HEK293 (cell line): ENCODE data around the gene CDCA8.

ENCODE experiments used
- BCL11A ChIP-seq: fragments of 450-650 bp; formaldehyde crosslinking; IDR thresholded peaks from 2 replicates; pipeline ENCODE4 v1.5.1; 2016; ENCODE audit warnings: low read depth, missing biosample characterization, missing genetic modification characterization
- GLIS1 ChIP-seq: fragments of 450-650 bp; formaldehyde crosslinking; IDR thresholded peaks from 2 replicates; pipeline ENCODE4 v1.5.1; 2016; ENCODE audit warnings: missing biosample characterization, missing genetic modification characterization
- HOXA7 ChIP-seq: sonication (generic); formaldehyde crosslinking; IDR thresholded peaks from 2 replicates; pipeline ENCODE4 v1.8.1; 2022; ENCODE audit warnings: missing genetic modification reagents, borderline replicate concordance
- SETDB1 ChIP-seq: IDR thresholded peaks from one replicate; pipeline ENCODE4 v1.6.1; 2017; ENCODE audit warnings: mild to moderate bottlenecking, low read length, moderate library complexity, mixed read lengths; ENCODE audit not compliant: insufficient read length
- SP7 ChIP-seq: fragments of 450-650 bp; formaldehyde crosslinking; IDR thresholded peaks from 2 replicates; pipeline ENCODE4 v1.5.1; 2016; ENCODE audit warnings: missing biosample characterization, missing genetic modification characterization
- ZBTB48 ChIP-seq: fragments of 450-650 bp; formaldehyde crosslinking; IDR thresholded peaks from 2 replicates; pipeline ENCODE4 v1.5.1; 2016; ENCODE audit warnings: missing biosample characterization, missing genetic modification characterization
- ZBTB6 ChIP-seq: fragments of 450-650 bp; formaldehyde crosslinking; IDR thresholded peaks from 2 replicates; pipeline ENCODE4 v1.5.1; 2017; ENCODE audit warnings: missing biosample characterization, missing genetic modification characterization
- ZBTB7A ChIP-seq: fragments of 450-650 bp; formaldehyde crosslinking; IDR thresholded peaks from 2 replicates; pipeline ENCODE4 v1.5.1; 2016; ENCODE audit warnings: low read depth, missing biosample characterization, missing genetic modification characterization
- ZIC2 ChIP-seq: fragments of 450-650 bp; formaldehyde crosslinking; IDR thresholded peaks from 2 replicates; pipeline ENCODE4 v1.5.1; 2016; ENCODE audit warnings: missing biosample characterization, missing genetic modification characterization
- ZNF146 ChIP-seq: fragments of 450-650 bp; formaldehyde crosslinking; IDR thresholded peaks from 2 replicates; pipeline ENCODE4 v1.5.1; 2016; ENCODE audit warnings: missing biosample characterization, missing genetic modification characterization
- ZNF221 ChIP-seq: fragments of 450-650 bp; formaldehyde crosslinking; IDR thresholded peaks from 2 replicates; pipeline ENCODE4 v1.5.1; 2017; ENCODE audit warnings: missing biosample characterization, missing genetic modification characterization, borderline replicate concordance
- ZNF24 ChIP-seq: fragments of 450-650 bp; formaldehyde crosslinking; IDR thresholded peaks from 2 replicates; pipeline ENCODE4 v1.5.1; 2016; ENCODE audit warnings: missing biosample characterization, missing genetic modification characterization
- ZNF311 ChIP-seq: fragments of 450-650 bp; formaldehyde crosslinking; IDR thresholded peaks from 2 replicates; pipeline ENCODE4 v1.5.1; 2017; ENCODE audit warnings: missing biosample characterization, missing genetic modification characterization, borderline replicate concordance
- ZNF324 ChIP-seq: fragments of 450-650 bp; formaldehyde crosslinking; IDR thresholded peaks from 2 replicates; pipeline ENCODE4 v1.5.1; 2016; ENCODE audit warnings: missing biosample characterization, missing genetic modification characterization
- ZNF341 ChIP-seq: fragments of 450-650 bp; formaldehyde crosslinking; IDR thresholded peaks from 2 replicates; pipeline ENCODE4; 2016; ENCODE audit warnings: low read depth, missing biosample characterization, missing genetic modification characterization
- ZNF473 ChIP-seq: fragments of 450-650 bp; formaldehyde crosslinking; IDR thresholded peaks from 2 replicates; pipeline ENCODE4 v1.5.1; 2017; ENCODE audit warnings: missing biosample characterization, missing genetic modification characterization
- ZNF501 ChIP-seq: fragments of 450-650 bp; formaldehyde crosslinking; IDR thresholded peaks from 2 replicates; pipeline ENCODE4 v1.5.1; 2016; ENCODE audit warnings: missing biosample characterization, missing genetic modification characterization
- ZNF521 ChIP-seq: fragments of 450-650 bp; formaldehyde crosslinking; IDR thresholded peaks from 2 replicates; pipeline ENCODE4 v1.5.1; 2017; ENCODE audit warnings: missing biosample characterization, mild to moderate bottlenecking, missing genetic modification characterization
- ZNF555 ChIP-seq: fragments of 450-650 bp; formaldehyde crosslinking; conservative IDR thresholded peaks from 2 replicates; pipeline ENCODE4 v1.5.1; 2017; ENCODE audit warnings: missing biosample characterization, mild to moderate bottlenecking, missing genetic modification characterization, inconsistent platforms
- ZNF610 ChIP-seq: fragments of 450-650 bp; formaldehyde crosslinking; IDR thresholded peaks from 2 replicates; pipeline ENCODE4 v1.5.1; 2016; ENCODE audit warnings: missing biosample characterization, missing genetic modification characterization, borderline replicate concordance
- ZNF776 ChIP-seq: fragments of 450-650 bp; formaldehyde crosslinking; IDR thresholded peaks from 2 replicates; pipeline ENCODE4 v1.5.0; 2017; ENCODE audit warnings: missing biosample characterization, missing genetic modification characterization, borderline replicate concordance
- TF ChIP-seq, protein P1 (sequence below): fragments of 450-650 bp; formaldehyde crosslinking; IDR thresholded peaks from 2 replicates; pipeline ENCODE4 v1.5.1; 2016; ENCODE audit warnings: missing biosample characterization, missing genetic modification characterization
- TF ChIP-seq, protein P2 (sequence below): fragments of 450-650 bp; formaldehyde crosslinking; IDR thresholded peaks from 2 replicates; pipeline ENCODE4 v1.5.1; 2016; ENCODE audit warnings: missing biosample characterization, missing genetic modification characterization
- TF ChIP-seq, protein P3 (sequence below): fragments of 450-650 bp; formaldehyde crosslinking; IDR thresholded peaks from 2 replicates; pipeline ENCODE4 v1.5.1; 2016; ENCODE audit warnings: missing biosample characterization, missing genetic modification characterization
- TF ChIP-seq, protein P4 (sequence below): sonication (generic); formaldehyde crosslinking; IDR thresholded peaks from 2 replicates; pipeline ENCODE4 v1.8.1; 2022; ENCODE audit warnings: mild to moderate bottlenecking, moderate library complexity, missing genetic modification reagents
- TF ChIP-seq, protein P5 (sequence below): fragments of 450-650 bp; formaldehyde crosslinking; IDR thresholded peaks from 2 replicates; pipeline ENCODE4 v1.5.1; 2016; ENCODE audit warnings: missing biosample characterization, missing genetic modification characterization
- TF ChIP-seq, protein P6 (sequence below): fragments of 450-650 bp; formaldehyde crosslinking; IDR thresholded peaks from 2 replicates; pipeline ENCODE4 v1.5.1; 2016; ENCODE audit warnings: missing biosample characterization, missing genetic modification characterization

Gene CDCA8

GRCh38 chr1:37692078-37692833 lies at the start of gene CDCA8 (continued):
- TF ChIP-seq, protein P1, sequence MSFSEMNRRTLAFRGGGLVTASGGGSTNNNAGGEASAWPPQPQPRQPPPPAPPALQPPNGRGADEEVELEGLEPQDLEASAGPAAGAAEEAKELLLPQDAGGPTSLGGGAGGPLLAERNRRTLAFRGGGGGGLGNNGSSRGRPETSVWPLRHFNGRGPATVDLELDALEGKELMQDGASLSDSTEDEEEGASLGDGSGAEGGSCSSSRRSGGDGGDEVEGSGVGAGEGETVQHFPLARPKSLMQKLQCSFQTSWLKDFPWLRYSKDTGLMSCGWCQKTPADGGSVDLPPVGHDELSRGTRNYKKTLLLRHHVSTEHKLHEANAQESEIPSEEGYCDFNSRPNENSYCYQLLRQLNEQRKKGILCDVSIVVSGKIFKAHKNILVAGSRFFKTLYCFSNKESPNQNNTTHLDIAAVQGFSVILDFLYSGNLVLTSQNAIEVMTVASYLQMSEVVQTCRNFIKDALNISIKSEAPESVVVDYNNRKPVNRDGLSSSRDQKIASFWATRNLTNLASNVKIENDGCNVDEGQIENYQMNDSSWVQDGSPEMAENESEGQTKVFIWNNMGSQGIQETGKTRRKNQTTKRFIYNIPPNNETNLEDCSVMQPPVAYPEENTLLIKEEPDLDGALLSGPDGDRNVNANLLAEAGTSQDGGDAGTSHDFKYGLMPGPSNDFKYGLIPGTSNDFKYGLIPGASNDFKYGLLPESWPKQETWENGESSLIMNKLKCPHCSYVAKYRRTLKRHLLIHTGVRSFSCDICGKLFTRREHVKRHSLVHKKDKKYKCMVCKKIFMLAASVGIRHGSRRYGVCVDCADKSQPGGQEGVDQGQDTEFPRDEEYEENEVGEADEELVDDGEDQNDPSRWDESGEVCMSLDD (tag by site-specific recombination), result no peak; the same call in 1 of the 2 replicates
- TF ChIP-seq, protein P2, sequence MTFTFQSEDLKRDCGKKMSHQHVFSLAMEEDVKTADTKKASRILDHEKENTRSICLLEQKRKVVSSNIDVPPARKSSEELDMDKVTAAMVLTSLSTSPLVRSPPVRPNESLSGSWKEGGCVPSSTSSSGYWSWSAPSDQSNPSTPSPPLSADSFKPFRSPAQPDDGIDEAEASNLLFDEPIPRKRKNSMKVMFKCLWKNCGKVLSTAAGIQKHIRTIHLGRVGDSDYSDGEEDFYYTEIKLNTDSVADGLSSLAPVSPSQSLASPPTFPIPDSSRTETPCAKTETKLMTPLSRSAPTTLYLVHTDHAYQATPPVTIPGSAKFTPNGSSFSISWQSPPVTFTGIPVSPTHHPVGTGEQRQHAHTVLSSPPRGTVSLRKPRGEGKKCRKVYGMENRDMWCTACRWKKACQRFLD (tag by site-specific recombination), result no peak
- TF ChIP-seq ZNF24 (tag by site-specific recombination) (0 out of 2 replicates have a peak, but pooled peaks have one; percentile 25), HOXA7 (no peak), ZNF610 (tag by site-specific recombination) (peak; percentile 88), BCL11A (tag by site-specific recombination) (no peak), ZNF146 (no peak), ZNF221 (tag by site-specific recombination) (no peak), ZBTB48 (tag by site-specific recombination) (peak; percentile 89), ZNF521 (tag by site-specific recombination) (no peak), SETDB1 (no peak), ZNF324 (tag by site-specific recombination) (peak; percentile 50; the same call in 1 of the 2 replicates), ZNF501 (tag by site-specific recombination) (peak; percentile 52; the same call in 1 of the 2 replicates), ZBTB7A (peak; percentile 80; the same call in 1 of the 2 replicates), GLIS1 (peak; percentile 51; the same call in 1 of the 2 replicates), ZNF555 (tag by site-specific recombination) (no peak), ZNF776 (tag by site-specific recombination) (no peak), SP7 (tag by site-specific recombination) (peak; percentile 63), ZNF473 (tag by site-specific recombination) (no peak), ZNF311 (tag by site-specific recombination) (no peak), ZIC2 (tag by site-specific recombination) (peak; percentile 35; the same call in 1 of the 2 replicates), ZNF341 (tag by site-specific recombination) (peak; percentile 91), ZBTB6 (tag by site-specific recombination) (peak; percentile 71)
- TF ChIP-seq, protein P3, sequence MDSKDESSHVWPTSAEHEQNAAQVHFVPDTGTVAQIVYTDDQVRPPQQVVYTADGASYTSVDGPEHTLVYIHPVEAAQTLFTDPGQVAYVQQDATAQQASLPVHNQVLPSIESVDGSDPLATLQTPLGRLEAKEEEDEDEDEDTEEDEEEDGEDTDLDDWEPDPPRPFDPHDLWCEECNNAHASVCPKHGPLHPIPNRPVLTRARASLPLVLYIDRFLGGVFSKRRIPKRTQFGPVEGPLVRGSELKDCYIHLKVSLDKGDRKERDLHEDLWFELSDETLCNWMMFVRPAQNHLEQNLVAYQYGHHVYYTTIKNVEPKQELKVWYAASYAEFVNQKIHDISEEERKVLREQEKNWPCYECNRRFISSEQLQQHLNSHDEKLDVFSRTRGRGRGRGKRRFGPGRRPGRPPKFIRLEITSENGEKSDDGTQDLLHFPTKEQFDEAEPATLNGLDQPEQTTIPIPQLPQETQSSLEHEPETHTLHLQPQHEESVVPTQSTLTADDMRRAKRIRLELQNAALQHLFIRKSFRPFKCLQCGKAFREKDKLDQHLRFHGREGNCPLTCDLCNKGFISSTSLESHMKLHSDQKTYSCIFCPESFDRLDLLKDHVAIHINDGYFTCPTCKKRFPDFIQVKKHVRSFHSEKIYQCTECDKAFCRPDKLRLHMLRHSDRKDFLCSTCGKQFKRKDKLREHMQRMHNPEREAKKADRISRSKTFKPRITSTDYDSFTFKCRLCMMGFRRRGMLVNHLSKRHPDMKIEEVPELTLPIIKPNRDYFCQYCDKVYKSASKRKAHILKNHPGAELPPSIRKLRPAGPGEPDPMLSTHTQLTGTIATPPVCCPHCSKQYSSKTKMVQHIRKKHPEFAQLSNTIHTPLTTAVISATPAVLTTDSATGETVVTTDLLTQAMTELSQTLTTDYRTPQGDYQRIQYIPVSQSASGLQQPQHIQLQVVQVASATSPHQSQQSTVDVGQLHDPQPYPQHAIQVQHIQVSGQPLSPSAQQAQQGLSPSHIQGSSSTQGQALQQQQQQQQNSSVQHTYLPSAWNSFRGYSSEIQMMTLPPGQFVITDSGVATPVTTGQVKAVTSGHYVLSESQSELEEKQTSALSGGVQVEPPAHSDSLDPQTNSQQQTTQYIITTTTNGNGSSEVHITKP (tag by site-specific recombination), result peak; percentile 39
- TF ChIP-seq, protein P4, sequence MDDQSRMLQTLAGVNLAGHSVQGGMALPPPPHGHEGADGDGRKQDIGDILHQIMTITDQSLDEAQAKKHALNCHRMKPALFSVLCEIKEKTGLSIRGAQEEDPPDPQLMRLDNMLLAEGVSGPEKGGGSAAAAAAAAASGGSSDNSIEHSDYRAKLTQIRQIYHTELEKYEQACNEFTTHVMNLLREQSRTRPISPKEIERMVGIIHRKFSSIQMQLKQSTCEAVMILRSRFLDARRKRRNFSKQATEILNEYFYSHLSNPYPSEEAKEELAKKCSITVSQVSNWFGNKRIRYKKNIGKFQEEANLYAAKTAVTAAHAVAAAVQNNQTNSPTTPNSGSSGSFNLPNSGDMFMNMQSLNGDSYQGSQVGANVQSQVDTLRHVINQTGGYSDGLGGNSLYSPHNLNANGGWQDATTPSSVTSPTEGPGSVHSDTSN (CRISPR knock-in tag), result peak; percentile 85
- TF ChIP-seq, protein P5, sequence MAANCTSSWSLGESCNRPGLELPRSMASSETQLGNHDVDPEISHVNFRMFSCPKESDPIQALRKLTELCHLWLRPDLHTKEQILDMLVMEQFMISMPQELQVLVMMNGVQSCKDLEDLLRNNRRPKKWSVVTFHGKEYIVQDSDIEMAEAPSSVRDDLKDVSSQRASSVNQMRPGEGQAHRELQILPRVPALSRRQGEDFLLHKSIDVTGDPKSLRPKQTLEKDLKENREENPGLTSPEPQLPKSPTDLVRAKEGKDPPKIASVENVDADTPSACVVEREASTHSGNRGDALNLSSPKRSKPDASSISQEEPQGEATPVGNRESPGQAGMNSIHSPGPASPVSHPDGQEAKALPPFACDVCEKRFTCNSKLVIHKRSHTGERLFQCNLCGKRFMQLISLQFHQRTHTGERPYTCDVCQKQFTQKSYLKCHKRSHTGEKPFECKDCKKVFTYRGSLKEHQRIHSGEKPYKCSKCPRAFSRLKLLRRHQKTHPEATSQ (tag by site-specific recombination), result no peak
- TF ChIP-seq, protein P6, sequence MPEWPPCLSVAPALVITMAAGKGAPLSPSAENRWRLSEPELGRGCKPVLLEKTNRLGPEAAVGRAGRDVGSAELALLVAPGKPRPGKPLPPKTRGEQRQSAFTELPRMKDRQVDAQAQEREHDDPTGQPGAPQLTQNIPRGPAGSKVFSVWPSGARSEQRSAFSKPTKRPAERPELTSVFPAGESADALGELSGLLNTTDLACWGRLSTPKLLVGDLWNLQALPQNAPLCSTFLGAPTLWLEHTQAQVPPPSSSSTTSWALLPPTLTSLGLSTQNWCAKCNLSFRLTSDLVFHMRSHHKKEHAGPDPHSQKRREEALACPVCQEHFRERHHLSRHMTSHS (tag by site-specific recombination), result no peak
